SJSA1 (cell line): ENCODE measurements around the gene FNIP1. TPM values are rescaled to one million over a fixed set of nuclear protein-coding genes. Genes with fewer than 3 reads are reported as not detected.

Experiments
- DNase-seq, 2 experiments: peaks; one replicate each; pipeline ENCODE4 v3.0.0-alpha.2; 2015 to 2020; ENCODE audit warnings: low spot score in 2 of 2, low read depth in 1 of 2
- H3K27ac ChIP-seq: fragments of 250-450 bp; sonication (Bioruptor Pico); 2 replicates; pipeline ENCODE4 v1.5.1; 2020; ENCODE audit warnings: mild to moderate bottlenecking, moderate library complexity
- H3K27me3 ChIP-seq: fragments of 250-450 bp; sonication (Bioruptor Pico); replicated peaks from 2 replicates; pipeline ENCODE4 v1.5.1; 2020; ENCODE audit warnings: mild to moderate bottlenecking, moderate library complexity
- H3K36me3 ChIP-seq: fragments of 250-450 bp; sonication (Bioruptor Pico); 2 replicates; pipeline ENCODE4 v1.5.1; 2020; ENCODE audit warnings: mild to moderate bottlenecking
- H3K4me1 ChIP-seq: fragments of 250-450 bp; sonication (Bioruptor Pico); replicated peaks from 2 replicates; pipeline ENCODE4 v1.6.1; 2021; ENCODE audit warnings: mild to moderate bottlenecking
- H3K4me3 ChIP-seq: fragments of 250-450 bp; sonication (Bioruptor Pico); 2 replicates; pipeline ENCODE4 v1.5.1; 2020; ENCODE audit warnings: mild to moderate bottlenecking
- H3K9me3 ChIP-seq: fragments of 250-450 bp; sonication (Bioruptor Pico); replicated peaks from 2 replicates; pipeline ENCODE4 v1.5.1; 2020; ENCODE audit warnings: mild to moderate bottlenecking
- total RNA-seq: library from RNA; depleted of rRNA; stranded (reverse); fragments of >200 nt; shearing (Covaris generic); gene quantifications from 2 replicates; pipeline ENCODE4 v1.2.3, GENCODE V29; 2014

FNIP1 gene
- total RNA-seq, 1 experiment from 2014 or later = 44.5 TPM

DNA sequence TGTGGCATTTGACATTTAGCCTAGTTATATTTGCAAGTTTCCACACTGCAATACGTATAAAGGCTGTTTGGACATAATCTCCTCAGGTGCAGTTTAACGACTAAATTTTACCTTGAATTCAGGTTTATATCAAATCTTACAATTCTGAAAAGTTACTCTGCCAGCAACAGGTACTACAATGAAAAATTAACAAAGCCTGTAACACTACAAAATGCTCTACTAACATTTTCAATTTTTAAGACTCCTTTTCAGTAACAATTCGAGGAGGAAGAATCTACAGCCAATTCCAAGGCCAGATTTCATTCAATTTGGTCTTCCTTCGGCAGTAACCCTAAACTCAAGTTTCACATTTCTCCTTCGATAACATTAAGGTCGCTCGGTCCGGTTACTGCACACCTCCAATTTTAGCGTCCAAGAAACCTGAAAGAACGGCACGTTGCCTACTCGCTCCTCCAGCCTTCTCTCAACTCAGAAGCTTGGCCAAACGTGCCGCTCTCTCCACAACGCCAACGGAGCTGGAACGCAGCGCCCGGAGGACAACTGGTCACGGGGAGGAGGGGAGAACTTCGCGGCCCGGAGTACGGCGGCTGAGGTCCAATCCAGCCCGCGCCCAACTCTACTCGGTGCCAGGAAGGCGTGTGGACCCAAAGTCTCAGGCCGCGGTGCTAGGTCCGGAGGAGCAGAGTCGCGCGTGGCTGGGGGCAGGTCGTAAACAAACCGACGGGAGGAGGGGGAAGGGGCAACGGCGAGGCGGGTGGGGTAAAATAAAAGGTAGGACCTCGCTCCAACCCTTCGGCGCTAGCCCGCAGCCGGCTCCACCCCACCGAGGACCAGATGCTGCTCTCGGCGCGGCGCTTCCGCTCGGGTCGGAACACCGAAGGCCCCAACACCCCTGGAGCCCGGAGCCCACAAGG is 681 bp downstream of the FNIP1 start:
- no peaks in the 10 kb centered on the region for H3K9me3 ChIP-seq
- H3K4me3 ChIP-seq = peak overlapping the region; percentile 87
- H3K36me3 ChIP-seq = peaks cover 30% of the 10 kb centered on the region
- peak; percentile 64 to 69 for DNase-seq
- H3K27ac ChIP-seq = peak overlapping the region; percentile 94
- no peaks in the 10 kb centered on the region for H3K27me3 ChIP-seq
- H3K4me1 ChIP-seq = peaks cover 15% of the 10 kb centered on the region

GRCh38 chr5:131795228-131795627 is 1.6 kb downstream of the FNIP1 start:
- Histone ChIP-seq H3K9me3 (no peaks in the 10 kb centered on the region), H3K27ac (no peak overlapping the region)
- DNase-seq = no peak

GRCh38 chr5:131794586-131794985 is 2.2 kb downstream of the FNIP1 start:
- peaks cover 15% of the 10 kb centered on the region for H3K4me1 ChIP-seq
- no peak overlapping the region for H3K27ac ChIP-seq
- H3K27me3 ChIP-seq = no peaks in the 10 kb centered on the region
- peaks cover 36% of the 10 kb centered on the region for H3K36me3 ChIP-seq
- no peaks in the 10 kb centered on the region for H3K9me3 ChIP-seq
- H3K4me3 ChIP-seq = no peak overlapping the region
- no peak for DNase-seq

More at GRCh38 chr5:131795228-131795627, 1.6 kb downstream of the FNIP1 start:
- H3K4me3 ChIP-seq = peak overlapping the region; percentile 87
- H3K27me3 ChIP-seq = no peaks in the 10 kb centered on the region
- peaks cover 36% of the 10 kb centered on the region for H3K36me3 ChIP-seq
- peaks cover 15% of the 10 kb centered on the region for H3K4me1 ChIP-seq

DNA sequence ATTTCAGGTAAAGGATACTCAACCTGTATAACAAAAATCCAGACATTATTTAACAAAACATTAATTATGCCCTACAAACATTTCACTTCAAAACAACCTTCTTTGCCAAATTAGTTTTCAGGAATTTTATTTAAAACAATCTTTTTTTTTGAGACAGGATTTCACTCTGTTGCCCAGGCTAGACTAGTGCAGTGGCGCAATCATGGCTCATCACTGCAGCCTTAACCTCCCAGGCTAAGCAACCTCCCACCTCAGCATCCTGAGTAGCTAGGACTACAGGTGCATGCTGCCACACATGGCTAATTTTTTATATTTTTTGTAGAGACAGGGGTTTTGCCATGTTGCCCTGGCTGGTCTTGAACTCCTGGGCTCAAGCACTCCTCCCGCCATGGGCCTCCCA is 3.9 kb downstream of the FNIP1 start:
- Histone ChIP-seq H3K4me1 (peaks cover 15% of the 10 kb centered on the region), H3K27me3 (no peaks in the 10 kb centered on the region), H3K4me3 (no peak overlapping the region), H3K9me3 (no peaks in the 10 kb centered on the region), H3K36me3 (peaks cover 38% of the 10 kb centered on the region), H3K27ac (no peak overlapping the region)
- DNase-seq = no peak

DNA sequence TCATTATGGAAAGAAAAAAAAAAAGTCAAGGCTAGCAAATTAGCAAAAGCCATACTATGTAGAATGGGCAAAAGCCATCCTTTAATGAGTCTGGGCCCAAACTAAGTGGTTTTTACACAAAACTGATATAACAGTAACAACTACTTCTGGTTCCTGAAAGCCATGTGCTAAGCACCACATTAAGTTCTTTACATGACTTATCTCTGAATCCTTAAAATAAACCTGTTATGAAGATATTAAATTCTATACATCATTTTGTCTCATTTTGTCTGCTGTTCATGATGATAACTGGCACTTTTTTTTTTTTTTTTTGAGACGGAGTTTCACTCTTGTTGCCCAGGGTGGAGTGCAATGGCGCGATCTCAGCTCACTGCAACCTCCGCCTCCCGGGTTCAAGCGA is 5.0 kb downstream of the FNIP1 start:
- no peak for DNase-seq

DNA sequence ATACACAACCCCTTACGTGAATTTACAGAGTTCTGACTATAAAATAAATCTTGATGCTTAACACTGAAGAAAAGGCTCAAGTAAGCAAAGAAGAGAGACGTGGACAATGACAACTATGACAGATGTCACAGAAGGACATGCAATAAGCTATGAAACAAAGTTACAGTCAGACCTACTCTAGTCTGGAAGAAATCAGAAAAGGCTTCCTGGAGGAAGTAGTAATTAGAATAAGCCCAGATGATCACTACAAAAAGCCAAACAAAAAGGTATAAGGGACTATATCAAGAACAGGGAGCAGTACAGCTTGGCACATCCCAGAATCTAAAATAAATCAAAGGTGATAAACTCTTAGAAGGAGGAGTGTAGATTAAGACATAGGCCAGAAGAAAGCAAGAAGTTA is 6.3 kb downstream of the FNIP1 start:
- H3K36me3 ChIP-seq = peaks cover 35% of the 10 kb centered on the region
- no peak for DNase-seq
- no peaks in the 10 kb centered on the region for H3K27me3 ChIP-seq
- no peaks in the 10 kb centered on the region for H3K9me3 ChIP-seq
- H3K27ac ChIP-seq = no peak overlapping the region
- H3K4me1 ChIP-seq = peaks cover 12% of the 10 kb centered on the region; the same call in 1 of the 2 replicates
- H3K4me3 ChIP-seq = no peak overlapping the region

More for the DNA sequence above, 5.0 kb downstream of the FNIP1 start:
- no peaks in the 10 kb centered on the region for H3K9me3 ChIP-seq
- H3K27ac ChIP-seq = no peak overlapping the region
- peaks cover 9% of the 10 kb centered on the region; the same call in 1 of the 2 replicates for H3K4me1 ChIP-seq
- H3K4me3 ChIP-seq = no peak overlapping the region
- peaks cover 40% of the 10 kb centered on the region for H3K36me3 ChIP-seq
- H3K27me3 ChIP-seq = no peaks in the 10 kb centered on the region

GRCh38 chr5:131789765-131790164 is 7.1 kb downstream of the FNIP1 start:
- Histone ChIP-seq H3K4me3 (no peak overlapping the region), H3K9me3 (no peaks in the 10 kb centered on the region), H3K4me1 (peaks cover 7% of the 10 kb centered on the region; the same call in 1 of the 2 replicates), H3K27ac (no peak overlapping the region), H3K36me3 (peaks cover 33% of the 10 kb centered on the region), H3K27me3 (no peaks in the 10 kb centered on the region)
- no peak for DNase-seq

GRCh38 chr5:131787736-131788135 is 9.1 kb downstream of the FNIP1 start:
- H3K36me3 ChIP-seq = peaks cover 25% of the 10 kb centered on the region
- H3K4me1 ChIP-seq = 0 out of 2 replicates have a peak, but pooled peaks cover 2% of the 10 kb centered on the region
- DNase-seq = no peak
- no peak overlapping the region for H3K27ac ChIP-seq
- no peak overlapping the region for H3K4me3 ChIP-seq
- H3K27me3 ChIP-seq = no peaks in the 10 kb centered on the region
- H3K9me3 ChIP-seq = no peaks in the 10 kb centered on the region

- Histone ChIP-seq H3K4me3 (no peak overlapping the region), H3K27me3 (no peaks in the 10 kb centered on the region), H3K27ac (no peak overlapping the region), H3K4me1 (0 out of 2 replicates have a peak, but pooled peaks cover 2% of the 10 kb centered on the region), H3K36me3 (peaks cover 24% of the 10 kb centered on the region), H3K9me3 (no peaks in the 10 kb centered on the region)
- no peak for DNase-seq
Observed at GRCh38 chr5:131786900-131787692, 9.7 kb downstream of the FNIP1 start.

DNA sequence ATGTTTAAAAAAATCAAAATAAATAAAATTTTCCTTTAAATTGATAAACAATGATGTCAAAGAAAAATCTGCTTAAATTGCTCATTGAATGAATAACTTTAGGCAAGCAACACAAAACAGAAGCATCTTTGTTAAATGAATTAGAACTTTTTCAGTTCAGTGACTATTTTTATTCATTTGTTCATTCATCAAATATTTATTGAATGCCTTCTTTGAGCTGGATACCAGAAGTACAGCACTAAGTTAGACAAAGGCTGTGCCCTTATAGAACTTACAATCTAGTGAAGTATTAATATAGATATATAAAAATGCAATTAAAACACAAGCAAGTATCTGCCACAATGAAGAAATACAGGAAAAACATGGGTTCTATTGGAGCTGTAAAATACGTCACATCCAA is 10.8 kb downstream of the FNIP1 start:
- DNase-seq = no peak
- H3K36me3 ChIP-seq = peaks cover 31% of the 10 kb centered on the region
- no peak overlapping the region for H3K4me3 ChIP-seq
- H3K4me1 ChIP-seq = 0 out of 2 replicates have a peak, but pooled peaks cover 2% of the 10 kb centered on the region
- H3K27me3 ChIP-seq = no peaks in the 10 kb centered on the region
- H3K9me3 ChIP-seq = 0 out of 2 replicates have a peak, but pooled peaks cover 2% of the 10 kb centered on the region
- H3K27ac ChIP-seq = no peak overlapping the region

- DNase-seq = no peak
- peaks cover 31% of the 10 kb centered on the region for H3K36me3 ChIP-seq
- H3K4me1 ChIP-seq = 0 out of 2 replicates have a peak, but pooled peaks cover 2% of the 10 kb centered on the region
- H3K9me3 ChIP-seq = 0 out of 2 replicates have a peak, but pooled peaks cover 2% of the 10 kb centered on the region
- H3K27ac ChIP-seq = no peak overlapping the region
- H3K4me3 ChIP-seq = no peak overlapping the region
- H3K27me3 ChIP-seq = no peaks in the 10 kb centered on the region
Observed at GRCh38 chr5:131783874-131784273, 12.9 kb downstream of the FNIP1 start.

- H3K4me1 ChIP-seq = 0 out of 2 replicates have a peak, but pooled peaks cover 2% of the 10 kb centered on the region
- H3K27ac ChIP-seq = no peak overlapping the region
- H3K4me3 ChIP-seq = no peak overlapping the region
- H3K36me3 ChIP-seq = peaks cover 31% of the 10 kb centered on the region
- DNase-seq = no peak
- 0 out of 2 replicates have a peak, but pooled peaks cover 2% of the 10 kb centered on the region for H3K9me3 ChIP-seq
- no peaks in the 10 kb centered on the region for H3K27me3 ChIP-seq
Observed at GRCh38 chr5:131783357-131783756, 13.5 kb downstream of the FNIP1 start.

GRCh38 chr5:131782717-131783116 is 14.1 kb downstream of the FNIP1 start:
- no peak for DNase-seq
- H3K9me3 ChIP-seq = 0 out of 2 replicates have a peak, but pooled peaks cover 2% of the 10 kb centered on the region
- no peak overlapping the region for H3K27ac ChIP-seq
- H3K4me1 ChIP-seq = 0 out of 2 replicates have a peak, but pooled peaks cover 2% of the 10 kb centered on the region
- no peaks in the 10 kb centered on the region for H3K27me3 ChIP-seq
- H3K4me3 ChIP-seq = no peak overlapping the region
- peaks cover 27% of the 10 kb centered on the region for H3K36me3 ChIP-seq
